Measurements from ENCODE around the gene CHMP4B.

DNA sequence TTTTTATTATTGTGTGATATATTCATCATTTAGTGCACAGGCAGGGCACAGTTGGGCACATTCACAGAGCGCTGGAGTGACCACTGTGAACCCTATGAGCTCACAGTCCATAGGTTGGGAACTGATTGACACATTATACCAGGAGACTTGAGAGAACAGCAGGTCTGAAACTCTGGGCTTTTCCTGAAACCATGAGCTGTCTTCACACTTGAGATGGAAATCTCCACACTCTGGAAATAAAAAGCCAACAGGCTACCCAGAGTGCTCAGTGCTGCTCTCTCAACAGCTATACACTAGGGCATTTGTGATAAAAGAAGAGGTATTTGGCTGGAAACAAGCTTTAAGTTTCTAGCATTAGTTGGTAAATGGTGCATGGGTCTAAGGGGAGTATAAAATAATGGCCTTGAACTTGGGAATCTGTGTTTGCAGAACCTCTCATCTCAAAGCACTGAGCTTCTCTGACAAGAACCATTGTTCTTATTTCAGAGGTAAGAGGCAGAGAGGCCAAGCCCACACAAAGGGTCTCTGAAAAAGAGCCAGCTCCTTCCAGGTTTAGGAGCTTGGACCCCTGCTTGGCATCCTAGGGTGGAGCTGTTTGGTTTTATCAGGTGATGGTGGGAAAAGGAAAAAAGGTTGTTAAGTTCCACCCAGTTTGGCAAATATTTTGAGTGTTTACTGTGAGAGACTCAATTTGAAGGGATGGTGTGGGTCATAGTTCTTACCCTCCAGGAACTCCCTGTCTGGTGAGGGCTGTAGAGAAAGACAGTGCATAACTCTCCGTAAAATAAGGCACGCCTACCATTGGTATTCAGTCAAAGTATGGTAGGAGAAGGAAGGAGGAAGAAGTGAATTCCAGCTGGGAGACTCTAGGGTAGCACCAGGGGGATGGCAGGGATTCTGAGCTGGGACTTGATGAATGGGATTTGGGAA lies 14.5 kb downstream of the CHMP4B start:
- TF ChIP-seq, protein P1, sequence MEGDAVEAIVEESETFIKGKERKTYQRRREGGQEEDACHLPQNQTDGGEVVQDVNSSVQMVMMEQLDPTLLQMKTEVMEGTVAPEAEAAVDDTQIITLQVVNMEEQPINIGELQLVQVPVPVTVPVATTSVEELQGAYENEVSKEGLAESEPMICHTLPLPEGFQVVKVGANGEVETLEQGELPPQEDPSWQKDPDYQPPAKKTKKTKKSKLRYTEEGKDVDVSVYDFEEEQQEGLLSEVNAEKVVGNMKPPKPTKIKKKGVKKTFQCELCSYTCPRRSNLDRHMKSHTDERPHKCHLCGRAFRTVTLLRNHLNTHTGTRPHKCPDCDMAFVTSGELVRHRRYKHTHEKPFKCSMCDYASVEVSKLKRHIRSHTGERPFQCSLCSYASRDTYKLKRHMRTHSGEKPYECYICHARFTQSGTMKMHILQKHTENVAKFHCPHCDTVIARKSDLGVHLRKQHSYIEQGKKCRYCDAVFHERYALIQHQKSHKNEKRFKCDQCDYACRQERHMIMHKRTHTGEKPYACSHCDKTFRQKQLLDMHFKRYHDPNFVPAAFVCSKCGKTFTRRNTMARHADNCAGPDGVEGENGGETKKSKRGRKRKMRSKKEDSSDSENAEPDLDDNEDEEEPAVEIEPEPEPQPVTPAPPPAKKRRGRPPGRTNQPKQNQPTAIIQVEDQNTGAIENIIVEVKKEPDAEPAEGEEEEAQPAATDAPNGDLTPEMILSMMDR (IDR thresholded peaks at IDR 0.05), result no peak
- TF ChIP-seq POLR2A (IDR thresholded peaks at IDR 0.05), result no peak
